Activated CD8-positive, alpha-beta memory T cell treated with anti-CD3 and anti-CD28 coated beads, Interleukin-2, amount 50 U/mL, for 24 hours (primary cell): Measurements from ENCODE around the gene HLCS.

Source experiments
- DNase-seq: peaks from one replicate; pipeline ENCODE4 v3.0.0-alpha.2; 2020; ENCODE audit errors: extremely low read depth

The HLCS gene

DNA sequence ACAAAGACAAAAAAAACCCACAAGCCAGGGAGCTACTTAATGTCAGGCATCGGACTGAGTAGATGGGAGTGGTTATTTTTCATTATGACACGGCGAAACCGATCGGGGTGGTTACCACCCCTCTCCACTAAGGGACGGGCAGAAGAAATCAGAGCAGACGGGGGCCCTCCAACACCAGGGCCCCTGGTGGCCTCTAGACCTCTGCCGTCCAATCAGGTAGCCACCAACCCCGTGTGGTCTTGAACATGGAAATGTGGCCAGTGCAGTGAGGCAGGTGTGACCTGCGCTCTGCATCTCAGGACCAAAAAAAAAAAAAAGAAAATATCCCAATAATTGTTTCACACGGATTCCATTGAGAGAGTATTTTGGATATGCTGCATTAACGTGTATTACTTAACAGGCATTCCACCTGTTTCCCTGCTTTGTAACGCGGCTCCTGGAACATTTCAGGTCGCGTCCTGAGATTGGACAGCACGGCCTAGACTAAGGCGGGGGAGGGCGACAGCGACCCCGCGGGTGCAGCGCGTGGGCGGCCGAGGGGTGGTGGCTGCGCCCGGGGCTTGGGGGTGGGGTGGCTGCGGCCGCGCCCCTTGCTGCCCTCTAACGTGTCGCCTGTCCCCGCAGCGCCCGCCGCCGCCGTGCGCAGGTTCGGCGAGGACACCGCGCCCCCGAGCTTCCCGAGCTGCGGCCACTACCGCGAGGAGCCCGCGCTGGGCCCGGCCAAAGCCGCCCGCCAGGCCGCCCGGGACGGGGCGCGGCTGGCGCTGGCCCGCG lies 219.2 kb downstream of the HLCS start:
- DNase-seq = no peak

DNA sequence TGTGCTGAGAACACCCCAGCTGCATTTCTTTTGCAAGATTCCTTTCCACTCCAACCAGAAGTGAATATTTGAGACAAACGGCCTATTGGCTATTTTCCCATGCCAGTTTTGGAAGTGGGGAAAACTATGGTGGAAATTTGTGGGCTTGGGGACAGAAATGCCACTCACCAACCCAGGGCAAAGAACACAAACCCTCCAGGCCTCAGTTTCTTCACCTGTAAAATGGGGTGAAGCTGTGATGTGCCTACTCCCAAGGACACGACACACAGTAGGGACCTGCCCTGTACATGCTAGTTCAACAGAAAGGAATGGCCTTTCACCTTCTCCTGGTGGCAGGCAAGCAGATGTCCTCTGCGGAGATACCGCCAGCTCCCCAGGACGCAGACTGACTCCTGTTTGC lies 221.0 kb downstream of the HLCS start:
- DNase-seq = no peak

DNA sequence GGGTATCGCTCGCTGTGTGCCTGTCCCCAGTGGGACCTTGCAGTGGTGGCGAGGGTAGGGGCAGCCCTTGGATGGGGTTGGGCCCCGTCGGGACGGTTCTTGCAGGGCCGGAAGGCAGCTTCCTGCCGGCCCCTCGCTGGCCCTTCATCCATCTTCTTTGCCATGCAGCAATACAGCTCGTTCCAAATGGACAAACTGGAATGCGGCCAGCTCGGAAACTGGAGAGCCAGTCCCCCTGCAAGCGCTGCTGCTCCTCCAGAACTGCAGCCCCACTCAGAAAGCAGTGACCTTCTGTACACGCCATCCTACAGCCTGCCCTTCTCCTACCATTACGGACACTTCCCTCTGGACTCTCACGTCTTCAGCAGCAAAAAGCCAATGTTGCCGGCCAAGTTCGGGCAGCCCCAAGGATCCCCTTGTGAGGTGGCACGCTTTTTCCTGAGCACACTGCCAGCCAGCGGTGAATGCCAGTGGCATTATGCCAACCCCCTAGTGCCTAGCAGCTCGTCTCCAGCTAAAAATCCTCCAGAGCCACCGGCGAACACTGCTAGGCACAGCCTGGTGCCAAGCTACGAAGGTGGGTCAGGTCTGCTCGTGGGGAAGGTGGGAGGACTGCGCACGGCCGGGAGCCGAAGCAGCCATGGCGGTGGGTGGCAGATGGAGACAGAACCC lies 221.8 kb downstream of the HLCS start:
- DNase-seq = no peak

DNA sequence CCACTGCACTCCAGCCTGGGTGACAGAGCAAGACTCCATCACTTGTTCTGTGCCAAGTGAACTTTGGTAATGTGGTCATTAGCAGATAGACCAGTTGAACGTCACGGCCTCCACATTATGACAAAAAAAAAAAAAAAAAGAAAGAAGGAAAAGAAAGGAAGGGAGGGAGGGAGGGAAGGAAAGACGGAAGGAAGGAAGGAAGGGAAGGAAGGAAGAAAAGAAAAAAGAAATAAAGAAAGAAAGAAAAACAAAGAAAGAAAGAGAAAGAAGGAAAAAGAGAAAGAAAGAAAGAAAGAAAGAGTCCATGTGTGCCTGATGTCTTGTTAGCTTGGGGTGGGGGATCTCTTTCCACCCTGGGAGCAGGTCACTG lies 222.3 kb downstream of the HLCS start:
- DNase-seq = no peak

- no peak for DNase-seq
Observed at GRCh38 chr21:36743446-36743845, 223.0 kb downstream of the HLCS start.

DNA sequence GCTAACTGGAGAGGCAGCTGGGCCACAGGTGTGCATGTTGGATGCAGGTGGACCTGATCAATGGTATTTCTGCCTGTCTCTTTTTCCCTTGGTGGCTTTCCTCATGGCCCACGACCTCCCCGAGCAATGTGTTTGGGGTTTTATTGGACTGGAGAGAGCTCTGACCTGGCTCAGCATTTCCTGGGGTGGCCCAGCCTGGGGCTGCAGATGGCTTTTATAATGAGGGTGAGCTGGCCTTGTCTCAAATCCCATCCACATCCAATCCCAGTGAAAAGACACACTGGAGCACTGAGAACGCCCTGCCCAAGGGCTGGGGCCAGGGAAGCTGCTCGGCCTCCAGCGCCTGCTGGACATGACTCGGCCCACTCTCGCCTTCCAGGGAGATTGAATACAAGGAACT lies 223.5 kb downstream of the HLCS start:
- DNase-seq = no peak

- no peak for DNase-seq
Observed at GRCh38 chr21:36741506-36741905, 225.0 kb downstream of the HLCS start.

- DNase-seq = no peak
Observed at GRCh38 chr21:36738489-36739126, 227.9 kb downstream of the HLCS start.

GRCh38 chr21:36735724-36736320 lies 230.6 kb downstream of the HLCS start:
- DNase-seq = no peak

GRCh38 chr21:36735201-36735515 lies 231.3 kb downstream of the HLCS start:
- DNase-seq = no peak

GRCh38 chr21:36734367-36735200 lies 231.9 kb downstream of the HLCS start:
- no peak for DNase-seq

- DNase-seq = no peak
Observed at GRCh38 chr21:36733857-36734256, 232.6 kb downstream of the HLCS start.

DNA sequence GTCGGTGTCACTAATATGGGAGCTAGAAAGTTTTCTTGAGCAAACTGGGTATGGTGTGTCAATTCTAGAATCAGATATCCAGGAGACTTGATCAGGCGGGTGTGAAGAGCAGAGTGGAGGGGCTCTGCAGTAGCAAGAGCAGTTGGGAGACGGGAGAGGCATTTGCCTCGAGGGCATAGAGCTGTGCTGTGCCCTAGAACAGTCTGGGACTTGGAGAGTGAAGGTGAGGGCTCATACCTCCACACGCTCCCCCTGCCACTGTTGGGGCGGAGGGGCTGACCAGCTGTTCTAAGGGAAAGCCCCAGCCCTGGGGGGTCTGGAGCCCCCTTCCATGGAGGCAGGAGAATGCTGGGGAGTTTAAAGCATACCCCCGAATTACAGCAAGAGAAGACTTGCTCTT lies 233.7 kb downstream of the HLCS start:
- no peak for DNase-seq

GRCh38 chr21:36732217-36732616 lies 234.3 kb downstream of the HLCS start:
- no peak for DNase-seq

- no peak for DNase-seq
Observed at GRCh38 chr21:36730291-36731281, 235.9 kb downstream of the HLCS start.

- DNase-seq = no peak
Observed at GRCh38 chr21:36729310-36729970, 237.0 kb downstream of the HLCS start.

DNA sequence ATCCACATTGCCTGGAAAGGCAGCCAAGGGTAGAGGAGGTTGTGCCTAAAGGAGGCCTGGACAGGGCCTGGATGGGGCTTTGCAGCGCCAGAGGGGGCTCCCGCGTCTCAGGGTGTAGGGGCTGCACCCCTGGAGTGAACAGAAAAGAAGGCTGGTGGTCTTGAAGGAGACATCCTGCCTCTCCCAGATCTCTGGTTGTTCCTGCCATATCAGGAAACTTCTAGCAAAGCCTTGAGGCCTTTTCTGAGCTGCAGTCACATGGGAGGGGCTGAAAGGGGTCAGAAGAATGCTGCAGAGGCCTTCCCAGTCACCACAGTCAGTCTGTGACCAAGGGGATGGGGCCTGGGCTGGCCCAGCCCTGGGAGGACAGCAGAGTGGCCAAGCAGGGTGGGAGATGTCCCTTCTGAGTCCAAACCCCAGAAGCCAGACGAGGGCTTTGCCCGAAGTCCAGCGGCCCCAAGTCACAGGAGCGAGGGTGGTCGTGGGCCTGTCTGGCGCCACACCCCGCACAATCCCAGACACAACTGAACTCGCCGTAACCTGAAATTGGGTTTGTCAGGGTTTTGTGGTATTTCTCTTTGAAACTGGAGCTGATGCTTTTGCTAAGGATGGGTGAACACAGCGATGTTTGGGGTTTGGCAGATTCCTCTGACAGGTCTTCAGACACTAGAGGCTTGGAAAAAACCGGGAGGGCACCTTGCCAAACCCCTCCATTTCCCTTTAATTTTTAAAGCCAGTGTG lies 237.9 kb downstream of the HLCS start:
- DNase-seq = no peak

GRCh38 chr21:36727866-36728265 lies 238.6 kb downstream of the HLCS start:
- no peak for DNase-seq

DNA sequence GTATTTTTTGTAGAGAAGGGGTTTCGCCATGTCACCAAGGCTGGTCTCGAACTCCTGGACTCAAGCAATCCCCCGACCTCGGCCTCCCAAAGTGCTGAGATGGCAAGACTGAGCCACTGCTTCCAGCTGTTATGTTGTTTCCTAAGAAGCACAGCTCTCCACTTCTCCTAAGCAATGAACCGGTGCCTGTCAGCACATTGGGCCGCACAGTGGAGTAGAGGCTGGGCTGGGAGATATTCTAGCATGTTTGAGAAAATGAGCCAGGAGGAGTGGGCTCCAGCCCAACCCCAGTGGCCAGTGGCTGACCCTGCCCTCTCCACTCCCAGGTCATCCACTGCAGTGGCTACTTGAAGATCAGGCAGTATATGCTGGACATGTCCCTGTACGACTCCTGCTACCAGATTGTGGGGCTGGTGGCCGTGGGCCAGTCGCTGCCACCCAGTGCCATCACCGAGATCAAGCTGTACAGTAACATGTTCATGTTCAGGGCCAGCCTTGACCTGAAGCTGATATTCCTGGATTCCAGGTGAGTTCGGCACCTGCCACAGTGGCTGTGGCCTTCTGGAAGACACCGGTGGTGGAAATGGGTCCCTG lies 240.6 kb downstream of the HLCS start:
- DNase-seq = no peak
